Measurements from ENCODE around the gene NUDT16. TPM values are rescaled to one million over a fixed set of nuclear protein-coding genes. Genes with fewer than 3 reads are reported as not detected.

Gene NUDT16
- total and polyA plus RNA-seq, 9 of the 15 experiments (the other 6 are each of a cell fraction or from before 2014, with no cell fraction given), result 1.5 to 11.4 (median 7.6) TPM

- Histone ChIP-seq H3K9me1 (ENCODE audit: control insufficient read depth, insufficient read depth, low read length) (no peaks in the 10 kb centered on the region), H3K9me3 (replicated peaks; ENCODE audit: control insufficient read depth, insufficient read depth, low read depth, low read length) (no peaks in the 10 kb centered on the region), H3K79me2 (ENCODE audit: control insufficient read depth, insufficient read depth, low read length) (no peaks in the 10 kb centered on the region), H3K4me3 (no peak overlapping the region), H3K4me1 (replicated peaks in 1 of 2; ENCODE audit: control insufficient read depth in 2 of 2, insufficient read depth in 2 of 2, low read length in 2 of 2) (no peaks in the 10 kb centered on the region), H3K36me3 (ENCODE audit: control insufficient read depth, insufficient read depth, low read length) (no peaks in the 10 kb centered on the region), H2AFZ (ENCODE audit: low read depth, low read length) (no peak overlapping the region), H3K27ac (ENCODE audit: extremely low read depth, low read depth, low read length) (no peak overlapping the region), H4K20me1 (replicated peaks; ENCODE audit: control insufficient read depth, insufficient read depth, low read length) (no peaks in the 10 kb centered on the region), H3K27me3 (ENCODE audit: control insufficient read depth in 2 of 2, insufficient read depth in 2 of 2, low read length in 2 of 2) (no peaks in the 10 kb centered on the region; a peak in 1 of 5 replicates), H3K9ac (ENCODE audit: insufficient read depth in 1 of 2, low read depth in 2 of 2, low read length in 2 of 2) (no peak overlapping the region), H3K4me2 (ENCODE audit: insufficient read depth, low read length) (no peak overlapping the region)
- no peak for TF ChIP-seq RNF2 (IDR thresholded peaks at IDR 0.05)
- TF ChIP-seq, protein P1, sequence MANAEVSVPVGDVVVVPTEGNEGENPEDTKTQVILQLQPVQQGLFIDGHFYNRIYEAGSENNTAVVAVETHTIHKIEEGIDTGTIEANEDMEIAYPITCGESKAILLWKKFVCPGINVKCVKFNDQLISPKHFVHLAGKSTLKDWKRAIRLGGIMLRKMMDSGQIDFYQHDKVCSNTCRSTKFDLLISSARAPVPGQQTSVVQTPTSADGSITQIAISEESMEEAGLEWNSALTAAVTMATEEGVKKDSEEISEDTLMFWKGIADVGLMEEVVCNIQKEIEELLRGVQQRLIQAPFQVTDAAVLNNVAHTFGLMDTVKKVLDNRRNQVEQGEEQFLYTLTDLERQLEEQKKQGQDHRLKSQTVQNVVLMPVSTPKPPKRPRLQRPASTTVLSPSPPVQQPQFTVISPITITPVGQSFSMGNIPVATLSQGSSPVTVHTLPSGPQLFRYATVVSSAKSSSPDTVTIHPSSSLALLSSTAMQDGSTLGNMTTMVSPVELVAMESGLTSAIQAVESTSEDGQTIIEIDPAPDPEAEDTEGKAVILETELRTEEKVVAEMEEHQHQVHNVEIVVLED (CRISPR knock-in tag; IDR thresholded peaks at IDR 0.05), result no peak
- no peak for TF ChIP-seq MCM5 (IDR thresholded peaks at IDR 0.05; ENCODE audit: low read depth)
- TF ChIP-seq, protein P2, sequence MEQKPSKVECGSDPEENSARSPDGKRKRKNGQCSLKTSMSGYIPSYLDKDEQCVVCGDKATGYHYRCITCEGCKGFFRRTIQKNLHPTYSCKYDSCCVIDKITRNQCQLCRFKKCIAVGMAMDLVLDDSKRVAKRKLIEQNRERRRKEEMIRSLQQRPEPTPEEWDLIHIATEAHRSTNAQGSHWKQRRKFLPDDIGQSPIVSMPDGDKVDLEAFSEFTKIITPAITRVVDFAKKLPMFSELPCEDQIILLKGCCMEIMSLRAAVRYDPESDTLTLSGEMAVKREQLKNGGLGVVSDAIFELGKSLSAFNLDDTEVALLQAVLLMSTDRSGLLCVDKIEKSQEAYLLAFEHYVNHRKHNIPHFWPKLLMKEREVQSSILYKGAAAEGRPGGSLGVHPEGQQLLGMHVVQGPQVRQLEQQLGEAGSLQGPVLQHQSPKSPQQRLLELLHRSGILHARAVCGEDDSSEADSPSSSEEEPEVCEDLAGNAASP (IDR thresholded peaks at IDR 0.05), result no peak
- TF ChIP-seq ZNF518B (CRISPR knock-in tag; IDR thresholded peaks at IDR 0.05), result no peak
- TF ChIP-seq BMI1 (IDR thresholded peaks at IDR 0.05; ENCODE audit: low read length), result no peak
- TF ChIP-seq PHF8 (IDR thresholded peaks at IDR 0.05; ENCODE audit: borderline replicate concordance, low read length), result no peak
- no peak for TF ChIP-seq COPS2 (conservative IDR thresholded peaks at IDR 0.05)
- no peak for TF ChIP-seq DNMT1 (IDR thresholded peaks at IDR 0.05)
- TF ChIP-seq PCBP2 (IDR thresholded peaks at IDR 0.05; ENCODE audit: low read depth, low read length, poor library complexity, severe bottlenecking), result no peak
- no peak for TF ChIP-seq SREBF2 (CRISPR knock-in tag; IDR thresholded peaks at IDR 0.05)
- no peak for TF ChIP-seq HOXB6 (CRISPR knock-in tag; IDR thresholded peaks at IDR 0.05; ENCODE audit: borderline replicate concordance)
- TF ChIP-seq, protein P3, sequence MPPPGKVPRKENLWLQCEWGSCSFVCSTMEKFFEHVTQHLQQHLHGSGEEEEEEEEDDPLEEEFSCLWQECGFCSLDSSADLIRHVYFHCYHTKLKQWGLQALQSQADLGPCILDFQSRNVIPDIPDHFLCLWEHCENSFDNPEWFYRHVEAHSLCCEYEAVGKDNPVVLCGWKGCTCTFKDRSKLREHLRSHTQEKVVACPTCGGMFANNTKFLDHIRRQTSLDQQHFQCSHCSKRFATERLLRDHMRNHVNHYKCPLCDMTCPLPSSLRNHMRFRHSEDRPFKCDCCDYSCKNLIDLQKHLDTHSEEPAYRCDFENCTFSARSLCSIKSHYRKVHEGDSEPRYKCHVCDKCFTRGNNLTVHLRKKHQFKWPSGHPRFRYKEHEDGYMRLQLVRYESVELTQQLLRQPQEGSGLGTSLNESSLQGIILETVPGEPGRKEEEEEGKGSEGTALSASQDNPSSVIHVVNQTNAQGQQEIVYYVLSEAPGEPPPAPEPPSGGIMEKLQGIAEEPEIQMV (tag; conservative IDR thresholded peaks at IDR 0.05; ENCODE audit: low read depth), result no peak
- TF ChIP-seq ZNF224 (CRISPR knock-in tag; IDR thresholded peaks at IDR 0.05), result no peak
- TF ChIP-seq MYNN (IDR thresholded peaks at IDR 0.05), result no peak
- TF ChIP-seq MYNN (CRISPR knock-in tag; IDR thresholded peaks at IDR 0.05), result no peak
- no peak for TF ChIP-seq ZNF143 (CRISPR knock-in tag; IDR thresholded peaks at IDR 0.05)
- ATAC-seq, result no peak
- in situ Hi-C loops (cut with MboI), result no loop called here
- no TSS peak for BruUV-seq (replicated peaks)
- intact Hi-C loops (cut with micrococcal nuclease), result no loop called here
- ChIA-PET CTCF (ENCODE audit: low intra/inter-chr PET ratio) (no interaction called here), POLR2A (no interaction called here)
- DNase-seq (ENCODE audit: extremely low read depth in 1 of 4, low spot score in 3 of 4), result no peak
- FAIRE-seq, result no peak
Observed at GRCh38 chr3:131421957-131422498, 40.5 kb downstream of the NUDT16 start.

Data from K562 (cell line).